ENCODE data around the gene KLHL13.
A peak's percentile ranks its signal among the peaks of the same experiment; 100 is the strongest.
"Not testable (repeated sequence)": the region's sequence is repeated elsewhere in the genome, so short reads cannot be mapped to it uniquely, and the experiment has no call there.

Gene KLHL13

DNA sequence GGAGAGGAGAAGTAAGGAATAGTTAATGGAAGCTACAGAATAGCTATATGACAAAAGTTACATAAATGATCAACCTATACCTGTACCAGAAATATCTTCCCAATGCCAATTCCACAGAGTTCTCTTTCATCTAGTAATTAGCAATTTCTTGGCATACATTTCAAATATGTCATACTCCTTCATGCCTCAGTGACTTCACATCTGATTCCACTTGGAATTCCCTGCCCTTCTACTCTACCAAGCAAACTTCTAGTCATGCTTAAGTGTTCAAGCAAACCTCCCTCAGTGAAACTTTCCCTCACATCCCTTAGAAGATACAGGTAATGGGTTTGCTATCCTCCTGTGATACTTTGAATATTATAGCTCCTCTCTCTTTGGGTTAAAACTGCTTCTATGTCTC is 127.1 kb downstream of the KLHL13 start:
- DNase-seq: no peak

- DNase-seq: no peak
Measured at GRCh38 chrX:117987373-117987772, 129.2 kb downstream of the KLHL13 start.

GRCh38 chrX:117985241-117985640 is 131.4 kb downstream of the KLHL13 start:
- DNase-seq: no peak

DNA sequence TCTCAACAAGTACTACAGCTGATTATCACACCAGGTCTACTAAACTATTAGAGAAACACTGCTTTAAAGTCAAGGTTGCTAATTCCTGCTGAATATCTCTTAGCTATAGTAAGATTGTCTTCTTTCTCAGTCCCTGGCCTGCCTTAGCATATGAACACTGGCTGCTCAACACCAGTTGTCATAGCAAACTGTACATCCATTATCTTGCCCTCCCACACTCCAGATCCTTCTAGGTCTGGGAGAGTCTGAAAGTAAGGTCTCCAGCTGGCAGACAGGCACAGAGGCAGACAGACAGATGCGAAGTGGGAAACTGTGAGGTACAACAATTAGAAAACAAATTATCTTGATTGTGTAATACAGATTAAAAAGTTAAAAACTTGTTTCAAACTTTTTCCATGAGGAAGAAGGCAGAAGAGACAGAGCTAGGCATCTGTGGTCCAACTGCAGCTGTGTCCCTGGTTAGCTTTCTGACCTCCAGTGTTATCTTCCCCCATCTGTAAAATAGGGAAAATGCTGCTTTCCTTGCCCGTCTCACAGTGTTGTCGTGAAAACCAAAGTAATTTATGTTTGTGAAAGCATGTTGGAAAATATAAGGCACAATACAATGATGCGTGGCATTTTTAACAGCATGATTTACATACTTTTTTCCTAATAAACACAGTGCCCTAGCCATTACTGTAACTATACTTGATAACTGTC is 133.8 kb downstream of the KLHL13 start:
- DNase-seq: no peak

DNA sequence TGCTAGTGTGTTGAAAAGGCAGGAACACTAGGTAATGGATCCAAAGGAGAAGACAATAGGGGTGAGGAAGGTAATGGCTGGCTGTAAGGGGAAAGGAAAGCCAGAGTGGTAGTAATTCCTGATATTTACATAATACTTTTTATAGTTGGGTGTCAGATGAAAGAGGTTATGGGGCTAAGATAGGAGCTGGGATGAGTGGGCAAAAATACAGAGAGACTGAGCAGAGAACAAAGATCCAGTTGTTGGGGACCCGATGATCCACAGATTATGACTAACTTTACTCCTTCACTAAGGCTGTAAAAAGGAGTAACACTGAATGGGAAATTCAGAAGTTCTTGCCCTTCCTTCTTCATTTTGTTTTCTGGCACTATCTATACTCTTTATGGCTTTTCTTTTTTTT is 138.2 kb downstream of the KLHL13 start:
- no peak for DNase-seq

DNA sequence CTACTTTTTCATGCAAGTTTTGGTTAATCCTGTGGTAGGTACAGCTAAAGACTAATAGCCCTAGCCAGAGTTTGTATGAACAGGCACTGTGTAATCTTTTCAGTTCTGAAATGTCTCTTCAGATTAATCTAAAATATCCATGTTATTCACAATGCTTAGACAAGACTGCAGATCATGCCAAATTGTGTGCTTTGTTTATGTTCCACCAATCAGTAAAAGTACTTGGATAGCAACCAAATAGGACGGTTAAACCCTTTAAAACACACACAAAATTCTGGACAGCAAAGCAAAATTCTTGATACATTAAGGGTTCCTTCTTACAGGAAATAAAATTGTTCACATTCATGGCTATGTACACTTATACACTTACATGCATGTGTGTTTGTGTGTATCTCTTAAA is 139.1 kb downstream of the KLHL13 start:
- no peak for DNase-seq

DNA sequence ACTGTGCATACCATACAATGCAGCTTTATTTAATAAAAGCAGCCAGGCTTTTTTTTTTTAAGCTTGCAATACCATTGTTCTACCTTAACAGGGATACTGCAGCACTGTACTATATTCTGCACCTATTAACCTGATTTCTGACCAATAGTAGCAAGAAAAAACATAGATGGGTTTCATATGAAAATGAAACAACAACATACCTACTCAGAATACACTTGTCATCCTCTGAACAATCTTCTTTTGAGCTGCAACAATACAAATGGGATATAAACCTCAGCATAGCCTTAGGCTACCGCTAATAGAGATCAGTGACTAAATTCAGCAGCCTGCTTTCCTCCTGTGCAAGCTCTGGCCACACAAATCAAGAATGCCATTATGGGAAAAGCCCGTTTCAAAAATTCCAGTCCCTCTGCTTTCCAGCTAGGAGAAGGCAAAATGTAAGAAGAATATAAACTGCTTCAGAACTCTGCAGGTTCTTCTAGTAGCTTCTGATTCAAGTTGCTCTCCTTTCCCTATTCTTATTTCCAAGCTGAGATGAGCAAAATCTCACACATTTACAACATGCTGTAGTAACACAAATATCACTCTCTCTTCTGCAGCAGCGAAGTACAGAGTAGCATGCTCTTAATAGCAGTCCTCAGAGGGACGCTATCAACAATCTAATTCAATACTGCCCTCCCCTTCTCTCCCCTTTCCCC is 143.4 kb downstream of the KLHL13 start:
- peak in 1 of 2 experiments; percentile 58 for DNase-seq

DNA sequence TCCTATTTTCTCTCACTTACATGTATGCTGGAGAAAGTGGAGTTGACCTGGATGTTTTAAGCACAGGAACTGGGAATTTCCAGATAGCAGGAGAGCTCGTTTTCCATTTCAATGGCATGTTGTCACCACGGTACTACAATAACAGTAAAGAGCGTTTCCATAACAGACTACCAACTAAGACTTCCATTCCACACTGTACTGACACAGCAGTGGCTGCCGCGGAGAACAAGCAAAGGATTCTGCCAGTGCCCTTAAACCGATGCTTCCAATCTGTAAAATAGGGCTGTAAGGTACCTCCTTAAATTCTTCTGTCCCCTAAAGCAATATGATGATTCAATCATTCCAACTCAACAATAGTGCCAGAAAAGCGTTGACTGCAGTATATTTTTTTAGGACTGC is 143.9 kb downstream of the KLHL13 start:
- DNase-seq: peak; percentile 23 to 52

- peak; percentile 51 to 71 for DNase-seq
Measured at GRCh38 chrX:117969782-117970181, 146.8 kb downstream of the KLHL13 start.

DNA sequence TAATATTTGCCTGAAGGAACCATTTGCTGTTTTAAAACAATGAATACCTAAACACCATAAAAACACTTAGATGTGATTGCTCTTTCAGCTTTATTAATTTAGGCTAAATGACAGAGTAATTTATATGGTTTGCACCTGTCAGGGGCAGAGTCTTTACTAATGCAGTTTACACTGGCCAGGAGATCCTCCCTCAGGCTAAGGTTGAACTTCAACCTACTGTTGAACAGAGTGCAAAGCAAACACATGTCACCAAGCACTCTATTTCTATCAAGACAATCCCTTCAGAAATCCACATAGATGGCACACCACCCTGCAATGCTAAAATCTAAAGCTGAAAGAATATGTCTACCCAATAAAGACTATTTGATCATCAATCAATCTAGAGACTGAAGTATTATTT is 147.3 kb downstream of the KLHL13 start:
- peak; percentile 81 to 89 for DNase-seq

DNA sequence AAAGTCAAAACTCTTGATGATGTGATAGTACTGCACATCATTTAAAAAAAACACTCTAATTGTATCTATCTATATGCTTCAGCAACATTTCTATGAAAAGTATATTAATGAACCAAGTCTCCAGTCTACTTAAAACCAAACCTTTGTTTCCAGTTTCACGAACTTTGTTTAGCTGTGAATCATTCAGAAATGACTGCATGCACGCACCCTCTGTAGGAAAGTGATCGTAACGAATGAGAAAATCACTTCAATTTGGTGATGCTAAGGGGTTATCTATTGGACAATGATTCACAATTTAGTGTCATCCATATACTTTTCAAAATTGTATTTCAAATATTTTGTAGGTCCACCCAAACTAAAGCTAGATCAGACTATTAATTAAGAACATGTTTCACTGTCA is 157.6 kb downstream of the KLHL13 start:
- DNase-seq: no peak

DNA sequence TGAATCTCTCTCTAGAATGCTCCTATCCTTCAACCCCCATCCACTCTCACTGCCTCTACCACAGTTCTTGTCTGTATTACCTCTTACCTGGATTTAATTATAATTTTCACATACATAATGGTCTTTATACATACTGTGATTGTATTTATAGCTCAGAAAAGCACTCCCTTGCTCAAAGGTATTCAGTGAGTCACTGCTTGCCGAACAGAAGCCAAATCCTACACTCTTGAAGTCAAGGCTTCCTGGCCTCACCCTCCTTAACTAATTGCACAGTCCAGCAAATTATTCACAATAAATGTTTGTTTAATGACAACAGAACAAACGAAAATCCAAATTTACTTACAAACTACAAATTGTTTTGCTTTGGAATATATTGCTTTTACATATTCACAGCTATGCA is 159.5 kb downstream of the KLHL13 start:
- DNase-seq: no peak

DNA sequence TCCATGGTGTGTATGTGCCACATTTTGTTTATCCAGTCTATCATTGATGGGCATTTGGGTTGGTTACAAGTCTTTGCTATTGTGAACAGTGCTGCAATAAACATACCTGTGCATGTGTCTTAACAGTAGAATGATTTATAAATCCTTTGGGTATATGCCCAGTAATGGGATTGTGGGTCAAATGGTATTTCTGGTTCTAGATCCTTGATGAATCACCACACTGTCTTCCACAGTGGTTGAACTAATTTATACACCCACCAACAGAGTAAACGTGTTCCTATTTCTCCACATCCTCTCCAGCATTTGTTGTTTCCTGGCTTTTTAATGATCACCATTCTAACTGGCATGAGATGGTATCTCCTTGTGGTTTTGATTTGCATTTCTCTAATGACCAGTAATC is 177.3 kb downstream of the KLHL13 start:
- DNase-seq: not testable (repeated sequence)

- DNase-seq: no peak
Measured at GRCh38 chrX:117936118-117936517, 180.5 kb downstream of the KLHL13 start.

DNA sequence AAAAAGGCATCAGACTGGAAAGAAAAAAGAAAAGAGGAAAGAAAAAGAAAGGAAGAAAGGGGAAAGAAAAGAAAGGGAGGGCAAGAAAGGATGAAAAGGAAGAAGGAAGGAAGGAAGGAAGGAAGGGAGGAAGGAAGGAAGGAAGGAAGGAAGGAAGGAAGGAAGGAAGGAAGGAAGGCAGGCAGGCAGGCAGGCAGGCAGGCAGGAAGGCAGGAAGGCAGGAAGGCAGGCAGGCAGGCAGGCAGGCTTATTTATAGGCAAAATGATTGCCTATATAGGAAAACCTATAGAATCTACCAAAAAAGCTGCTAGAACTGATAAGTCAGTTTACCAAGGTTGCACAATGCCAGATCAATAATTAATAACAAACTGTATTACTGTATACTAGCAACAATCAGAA is 186.5 kb downstream of the KLHL13 start:
- DNase-seq: not testable (repeated sequence)

DNA sequence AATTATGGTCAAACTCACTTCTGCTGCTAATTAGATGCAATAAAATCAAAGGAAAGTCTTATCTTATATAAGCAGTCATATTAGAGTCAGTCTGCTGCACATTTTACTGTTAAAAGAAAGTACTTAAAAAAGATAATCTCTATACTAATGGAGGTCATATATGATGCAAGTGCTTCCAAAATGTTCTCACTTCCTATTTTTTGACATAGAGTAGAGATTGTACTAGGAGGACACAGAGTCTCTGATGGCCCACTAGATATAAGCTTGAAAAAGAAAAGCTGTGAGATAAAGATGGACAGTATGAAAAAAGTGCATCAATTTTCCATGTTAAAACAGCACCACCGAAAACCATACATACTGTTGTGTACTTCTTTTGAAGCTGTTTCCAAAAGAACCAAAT is 196.9 kb downstream of the KLHL13 start:
- no peak for DNase-seq

- no peak for DNase-seq
Measured at GRCh38 chrX:117910216-117910615, 206.4 kb downstream of the KLHL13 start.

GRCh38 chrX:117898226-117898625 is 218.4 kb downstream of the KLHL13 start:
- no peak for DNase-seq

DNA sequence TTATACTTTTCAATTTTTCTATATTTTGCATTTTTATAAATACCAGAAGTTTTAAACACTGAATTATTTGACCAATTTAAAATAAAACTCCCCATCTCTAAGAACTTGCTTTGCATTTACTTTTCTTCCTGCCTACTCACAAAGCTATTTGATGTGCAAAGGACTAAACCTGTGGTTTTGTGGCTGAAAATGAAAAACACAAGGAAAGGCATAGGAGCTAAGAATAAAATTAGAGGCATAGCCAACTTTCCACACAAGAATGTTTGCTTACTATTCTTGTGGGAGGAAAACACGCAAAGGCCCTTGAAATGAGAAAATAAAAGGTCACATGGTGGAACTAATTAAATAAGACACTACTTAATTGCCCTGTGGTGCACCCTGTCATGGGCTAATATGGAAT is 221.2 kb downstream of the KLHL13 start:
- DNase-seq: no peak

DNA sequence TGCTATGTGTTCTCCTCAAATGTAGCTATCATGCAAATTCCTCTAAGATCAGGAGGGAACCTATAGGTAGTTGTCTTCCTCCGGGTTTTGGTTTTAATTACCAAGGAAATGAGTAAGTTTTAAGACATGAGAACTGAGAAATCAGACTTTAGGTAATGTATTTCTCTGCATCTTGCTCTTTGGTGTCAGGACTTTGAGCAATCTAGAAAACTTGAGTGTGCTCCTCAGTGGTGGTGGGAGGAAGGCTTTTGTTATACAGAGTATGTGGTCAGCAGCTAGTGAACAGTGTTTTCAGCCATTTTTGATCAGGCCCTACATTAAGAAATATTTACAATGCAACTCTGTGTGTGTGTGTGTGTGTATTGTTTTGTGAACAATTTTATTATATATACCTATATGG is 224.1 kb downstream of the KLHL13 start:
- DNase-seq: no peak

- DNase-seq: no peak
Measured at GRCh38 chrX:117871796-117872195, 244.8 kb downstream of the KLHL13 start.

DNA sequence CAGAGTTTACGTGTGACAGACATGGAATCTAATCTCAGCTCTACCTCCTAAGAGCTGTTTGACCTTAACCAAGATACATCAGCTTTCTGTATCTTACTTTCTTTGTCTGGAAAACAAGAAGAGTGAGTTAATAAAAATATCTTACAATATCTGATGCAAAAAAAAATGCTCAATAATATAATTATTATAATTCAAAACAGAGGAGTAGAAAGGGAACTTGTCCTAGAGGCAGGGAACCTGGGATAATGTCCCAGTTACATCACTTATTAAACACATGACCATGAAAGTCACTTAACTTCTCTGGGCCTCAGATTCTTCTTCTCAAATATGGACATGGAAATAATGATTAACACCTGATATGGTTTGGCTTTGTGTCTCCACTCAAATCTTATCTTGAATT is 256.1 kb downstream of the KLHL13 start:
- DNase-seq: no peak

- DNase-seq: no peak
Measured at GRCh38 chrX:117854806-117855205, 261.8 kb downstream of the KLHL13 start.

DNA sequence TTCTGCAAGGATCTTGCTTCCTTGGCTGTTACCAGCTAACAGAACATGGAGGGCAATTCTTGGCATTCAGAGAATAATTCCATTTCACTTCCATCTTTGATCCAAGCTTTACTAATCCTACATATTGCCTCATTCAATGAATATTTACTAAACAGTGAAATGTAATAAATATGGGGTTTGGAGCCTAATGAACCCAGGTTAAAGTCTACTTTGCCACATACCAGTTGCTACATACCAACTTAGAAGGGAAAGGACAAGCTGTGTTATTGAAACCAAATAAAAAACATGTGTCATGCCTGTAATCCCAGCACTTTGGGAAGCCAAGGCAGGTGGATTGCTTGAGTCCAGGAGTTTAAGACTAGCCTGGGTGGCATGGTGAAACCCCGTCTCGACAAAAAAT is 265.6 kb downstream of the KLHL13 start:
- no peak for DNase-seq
